SK-N-SH (cell line): ENCODE measurements around the gene SIM2.

Experiments used
- CHD2 ChIP-seq: fragments of 150-350 bp; IDR thresholded peaks from 2 replicates; pipeline ENCODE4 v1.6.1; 2018; ENCODE audit warnings: low read length; ENCODE audit not compliant: partially characterized antibody
- EZH2phosphoT487 ChIP-seq: fragments of 200-600 bp; sonication (generic); IDR thresholded peaks from 2 replicates; pipeline ENCODE4 v1.6.1; 2017; ENCODE audit warnings: low read depth, mixed run types, mild to moderate bottlenecking, antibody characterized with exemption, moderate library complexity, borderline replicate concordance
- FOXM1 ChIP-seq: IDR thresholded peaks from 2 replicates; pipeline ENCODE4 v1.4.0; 2012; ENCODE audit warnings: low read depth, mild to moderate bottlenecking
- JUND ChIP-seq: IDR thresholded peaks from 2 replicates; pipeline ENCODE4 v1.4.0; 2012
- MAX ChIP-seq: IDR thresholded peaks from 2 replicates; pipeline ENCODE4 v1.4.0; 2012; ENCODE audit warnings: low read depth
- POLR2AphosphoS5 ChIP-seq: IDR thresholded peaks from 2 replicates; pipeline ENCODE4 v1.6.1; 2012; ENCODE audit warnings: low read depth, low read length
- REST ChIP-seq: IDR thresholded peaks from 2 replicates; pipeline ENCODE4 v1.6.1; 2012; ENCODE audit warnings: mild to moderate bottlenecking, low read depth, low read length, moderate library complexity
- RFX5 ChIP-seq: IDR thresholded peaks from 2 replicates; pipeline ENCODE4 v1.6.1; 2012; ENCODE audit warnings: mild to moderate bottlenecking, improper control_type of control experiment, low read length
- SIN3A ChIP-seq: IDR thresholded peaks from 2 replicates; pipeline ENCODE4 v1.6.1; 2012; ENCODE audit warnings: low read depth, mild to moderate bottlenecking, low read length, moderate library complexity, borderline replicate concordance
- TAF1 ChIP-seq: IDR thresholded peaks from 2 replicates; pipeline ENCODE4 v1.6.1; 2012; ENCODE audit warnings: low read depth, mild to moderate bottlenecking, low read length, moderate library complexity, borderline replicate concordance
- USF1 ChIP-seq: IDR thresholded peaks from 2 replicates; pipeline ENCODE4 v1.4.0; 2012; ENCODE audit warnings: low read depth, borderline replicate concordance
- TF ChIP-seq, protein P1 (sequence below): fragments of 200-600 bp; sonication (generic); IDR thresholded peaks from 2 replicates; pipeline ENCODE4 v1.6.1; 2017; ENCODE audit warnings: antibody characterized with exemption, mild to moderate bottlenecking, moderate library complexity
- TF ChIP-seq, protein P2 (sequence below): fragments of 150-350 bp; IDR thresholded peaks from 2 replicates; pipeline ENCODE4 v1.6.1; 2017; ENCODE audit warnings: antibody characterized with exemption, low read length, low read depth, borderline replicate concordance

- TF ChIP-seq, protein P1, sequence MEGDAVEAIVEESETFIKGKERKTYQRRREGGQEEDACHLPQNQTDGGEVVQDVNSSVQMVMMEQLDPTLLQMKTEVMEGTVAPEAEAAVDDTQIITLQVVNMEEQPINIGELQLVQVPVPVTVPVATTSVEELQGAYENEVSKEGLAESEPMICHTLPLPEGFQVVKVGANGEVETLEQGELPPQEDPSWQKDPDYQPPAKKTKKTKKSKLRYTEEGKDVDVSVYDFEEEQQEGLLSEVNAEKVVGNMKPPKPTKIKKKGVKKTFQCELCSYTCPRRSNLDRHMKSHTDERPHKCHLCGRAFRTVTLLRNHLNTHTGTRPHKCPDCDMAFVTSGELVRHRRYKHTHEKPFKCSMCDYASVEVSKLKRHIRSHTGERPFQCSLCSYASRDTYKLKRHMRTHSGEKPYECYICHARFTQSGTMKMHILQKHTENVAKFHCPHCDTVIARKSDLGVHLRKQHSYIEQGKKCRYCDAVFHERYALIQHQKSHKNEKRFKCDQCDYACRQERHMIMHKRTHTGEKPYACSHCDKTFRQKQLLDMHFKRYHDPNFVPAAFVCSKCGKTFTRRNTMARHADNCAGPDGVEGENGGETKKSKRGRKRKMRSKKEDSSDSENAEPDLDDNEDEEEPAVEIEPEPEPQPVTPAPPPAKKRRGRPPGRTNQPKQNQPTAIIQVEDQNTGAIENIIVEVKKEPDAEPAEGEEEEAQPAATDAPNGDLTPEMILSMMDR: no peak
- TF ChIP-seq JUND (no peak), FOXM1 (no peak), RFX5 (no peak), SIN3A (no peak), REST (no peak), POLR2AphosphoS5 (no peak), CHD2 (no peak), USF1 (no peak), EZH2phosphoT487 (no peak), TAF1 (no peak), MAX (no peak)
- TF ChIP-seq, protein P2, sequence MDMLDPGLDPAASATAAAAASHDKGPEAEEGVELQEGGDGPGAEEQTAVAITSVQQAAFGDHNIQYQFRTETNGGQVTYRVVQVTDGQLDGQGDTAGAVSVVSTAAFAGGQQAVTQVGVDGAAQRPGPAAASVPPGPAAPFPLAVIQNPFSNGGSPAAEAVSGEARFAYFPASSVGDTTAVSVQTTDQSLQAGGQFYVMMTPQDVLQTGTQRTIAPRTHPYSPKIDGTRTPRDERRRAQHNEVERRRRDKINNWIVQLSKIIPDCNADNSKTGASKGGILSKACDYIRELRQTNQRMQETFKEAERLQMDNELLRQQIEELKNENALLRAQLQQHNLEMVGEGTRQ: no peak
These were observed 64.4 kb downstream of the SIM2 start for GRCh38 chr21:36763305-36763704.
